ENCODE measurements around the gene GRIN1.

DNA sequence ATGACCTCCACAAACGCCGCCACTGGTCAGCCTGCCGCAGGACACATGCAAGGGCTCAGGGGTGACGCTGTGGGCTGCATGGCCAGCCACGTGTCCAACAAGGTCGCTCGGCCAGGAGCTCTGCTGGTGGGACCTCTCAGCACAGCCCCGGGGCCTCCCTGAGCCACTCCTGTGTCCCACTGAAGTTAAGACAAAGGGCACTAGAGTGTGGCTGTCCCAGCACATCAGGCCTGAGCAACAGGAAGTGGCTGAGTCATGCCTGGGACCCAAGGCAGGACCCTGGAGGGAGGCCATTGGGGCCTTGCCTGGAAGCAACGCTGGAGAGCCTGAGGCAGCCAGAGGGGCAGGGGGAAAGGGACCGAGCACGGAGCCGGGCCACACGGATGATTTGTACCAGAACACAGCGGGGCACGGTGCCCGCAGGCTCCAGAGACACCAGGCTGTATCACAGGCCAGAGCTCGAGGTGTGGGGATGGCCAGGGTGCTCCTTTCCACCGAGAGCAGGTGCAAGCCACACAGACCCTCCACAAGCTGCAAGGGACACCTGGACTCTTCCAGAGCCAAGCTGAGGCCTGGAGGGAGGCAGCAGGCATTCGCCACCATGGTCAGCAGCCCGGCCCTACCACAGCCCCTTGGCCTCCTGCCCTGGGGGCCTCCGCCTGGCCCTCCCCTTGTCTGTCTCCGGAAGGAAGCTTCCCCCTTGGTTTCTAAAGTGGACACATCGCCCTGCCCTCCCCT lies 39.4 kb downstream of the GRIN1 start:
- TF ChIP-seq, protein P1, sequence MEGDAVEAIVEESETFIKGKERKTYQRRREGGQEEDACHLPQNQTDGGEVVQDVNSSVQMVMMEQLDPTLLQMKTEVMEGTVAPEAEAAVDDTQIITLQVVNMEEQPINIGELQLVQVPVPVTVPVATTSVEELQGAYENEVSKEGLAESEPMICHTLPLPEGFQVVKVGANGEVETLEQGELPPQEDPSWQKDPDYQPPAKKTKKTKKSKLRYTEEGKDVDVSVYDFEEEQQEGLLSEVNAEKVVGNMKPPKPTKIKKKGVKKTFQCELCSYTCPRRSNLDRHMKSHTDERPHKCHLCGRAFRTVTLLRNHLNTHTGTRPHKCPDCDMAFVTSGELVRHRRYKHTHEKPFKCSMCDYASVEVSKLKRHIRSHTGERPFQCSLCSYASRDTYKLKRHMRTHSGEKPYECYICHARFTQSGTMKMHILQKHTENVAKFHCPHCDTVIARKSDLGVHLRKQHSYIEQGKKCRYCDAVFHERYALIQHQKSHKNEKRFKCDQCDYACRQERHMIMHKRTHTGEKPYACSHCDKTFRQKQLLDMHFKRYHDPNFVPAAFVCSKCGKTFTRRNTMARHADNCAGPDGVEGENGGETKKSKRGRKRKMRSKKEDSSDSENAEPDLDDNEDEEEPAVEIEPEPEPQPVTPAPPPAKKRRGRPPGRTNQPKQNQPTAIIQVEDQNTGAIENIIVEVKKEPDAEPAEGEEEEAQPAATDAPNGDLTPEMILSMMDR (IDR thresholded peaks at IDR 0.05; ENCODE audit: insufficient read depth, low read length, poor library complexity, severe bottlenecking) = no peak
- TF ChIP-seq EZH2phosphoT487 (conservative IDR thresholded peaks at IDR 0.05; ENCODE audit: low read length) = no peak

All from SU-DHL-6 (cell line).